Activated CD8-positive, alpha-beta T cell treated with anti-CD3 and anti-CD28 coated beads, Interleukin-2, amount 10 ng/mL, durations not matched to agents 7 days and 5 days (primary cell): ENCODE measurements around the gene MLC1. TPM values are rescaled to one million over a fixed set of nuclear protein-coding genes. Genes with fewer than 3 reads are reported as not detected.

Source experiments
- ATAC-seq: fragments of 150-1000 bp; cut with Tn5 transposase; one replicate; pipeline ENCODE4 v1.10.0; 2021; ENCODE audit warnings: moderate library complexity
- CTCF ChIA-PET: fragments of 350-600 bp; sonication (Branson Sonifier 250); formaldehyde crosslinking; loops from one replicate; lab custom pipeline; 2021; ENCODE audit warnings: antibody characterized with exemption; lab: Charles Lee
- POLR2A ChIA-PET: fragments of 350-600 bp; sonication (Branson Sonifier 250); formaldehyde crosslinking; loops from one replicate; lab custom pipeline; 2021; ENCODE audit warnings: antibody characterized with exemption; lab: Charles Lee
- DNase-seq: peaks from one replicate; pipeline ENCODE4 v3.0.0-alpha.2; 2020
- H3K27ac Mint-ChIP-seq: one replicate; pipeline ENCODE4 v1.8.0; 2021; ENCODE audit warnings: mild to moderate bottlenecking, mixed read lengths
- H3K27me3 Mint-ChIP-seq: one replicate; pipeline ENCODE4 v1.8.0; 2021; ENCODE audit warnings: low read depth, mixed read lengths
- H3K36me3 Mint-ChIP-seq: one replicate; pipeline ENCODE4 v1.8.0; 2021; ENCODE audit warnings: low read depth, mixed read lengths
- H3K4me1 Mint-ChIP-seq: one replicate; pipeline ENCODE4 v1.8.0; 2021; ENCODE audit warnings: low read depth, mixed read lengths
- H3K4me3 Mint-ChIP-seq: one replicate; pipeline ENCODE4 v1.8.0; 2021; ENCODE audit warnings: mild to moderate bottlenecking, mixed read lengths
- H3K9me3 Mint-ChIP-seq: one replicate; pipeline ENCODE4 v1.8.0; 2022; ENCODE audit warnings: mixed read lengths; ENCODE audit not compliant: insufficient read depth
- total RNA-seq, 2 experiments: library from RNA; stranded (reverse); gene quantifications; one replicate each; pipeline ENCODE4 v1.2.3, GENCODE V29; 2021

The MLC1 gene
- total RNA-seq, 2 experiments from 2014 or later: 8.3 to 9.4 TPM

DNA sequence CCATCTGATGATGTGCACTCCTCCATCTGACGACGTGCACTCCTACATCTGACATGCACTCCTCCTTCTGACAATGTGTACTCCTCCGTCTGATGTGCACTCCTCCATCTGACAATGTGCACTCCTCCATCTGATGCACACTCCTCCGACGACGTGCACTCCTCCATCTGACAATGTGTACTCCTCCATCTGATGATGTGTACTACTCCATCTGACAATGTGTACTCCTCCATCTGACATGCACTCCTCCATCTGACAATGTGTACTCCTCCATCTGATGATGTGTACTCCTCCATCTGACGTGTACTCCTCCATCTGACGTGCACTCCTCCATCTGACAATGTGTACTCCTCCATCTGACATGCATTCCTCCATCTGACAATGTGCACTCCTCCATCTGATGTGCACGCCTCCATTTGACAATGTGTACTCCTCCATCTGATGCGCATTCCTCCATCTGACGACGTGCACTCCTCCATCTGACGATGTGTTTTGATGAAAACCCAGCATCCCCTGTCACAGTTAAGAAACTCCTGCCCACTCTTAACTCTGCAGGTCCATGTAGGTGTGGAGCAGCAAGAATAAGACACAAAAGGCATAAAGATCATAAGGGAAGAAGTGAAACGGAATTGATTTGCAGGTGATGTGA is 62.9 kb downstream of the MLC1 start:
- ATAC-seq (no peak), DNase-seq (no peak)
- ChIA-PET POLR2A (no interaction called here), CTCF (no interaction called here)
- H3K4me1 Mint-ChIP-seq: peaks cover 16% of the 10 kb centered on the region
- no peak overlapping the region for H3K27ac Mint-ChIP-seq
- no peaks in the 10 kb centered on the region for H3K27me3 Mint-ChIP-seq
- no peaks in the 10 kb centered on the region for H3K36me3 Mint-ChIP-seq
- no peaks in the 10 kb centered on the region for H3K9me3 Mint-ChIP-seq
- H3K4me3 Mint-ChIP-seq: no peak overlapping the region

DNA sequence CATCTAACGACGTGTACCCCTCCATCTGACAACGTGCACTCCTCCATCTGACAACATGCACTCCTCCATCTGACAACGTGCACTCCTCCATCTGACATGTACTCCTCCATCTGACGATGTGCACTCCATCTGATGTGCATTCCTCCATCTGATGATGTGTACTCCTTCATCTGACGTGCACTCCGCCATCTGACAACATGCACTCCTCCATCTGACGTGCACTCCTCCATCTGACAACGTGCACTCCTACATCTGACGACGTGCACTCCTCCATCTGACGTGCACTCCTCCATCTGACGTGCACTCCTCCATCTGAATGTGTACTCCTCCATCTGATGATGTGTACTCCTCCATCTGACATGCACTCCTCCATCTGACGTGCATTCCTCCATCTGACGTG is 64.6 kb downstream of the MLC1 start:
- peaks cover 28% of the 10 kb centered on the region for H3K4me1 Mint-ChIP-seq
- ChIA-PET POLR2A (no interaction called here), CTCF (no interaction called here)
- H3K36me3 Mint-ChIP-seq: no peaks in the 10 kb centered on the region
- H3K27ac Mint-ChIP-seq: no peak overlapping the region
- H3K4me3 Mint-ChIP-seq: no peak overlapping the region
- no peaks in the 10 kb centered on the region for H3K9me3 Mint-ChIP-seq
- DNase-seq: no peak
- no peaks in the 10 kb centered on the region for H3K27me3 Mint-ChIP-seq
- no peak for ATAC-seq

DNA sequence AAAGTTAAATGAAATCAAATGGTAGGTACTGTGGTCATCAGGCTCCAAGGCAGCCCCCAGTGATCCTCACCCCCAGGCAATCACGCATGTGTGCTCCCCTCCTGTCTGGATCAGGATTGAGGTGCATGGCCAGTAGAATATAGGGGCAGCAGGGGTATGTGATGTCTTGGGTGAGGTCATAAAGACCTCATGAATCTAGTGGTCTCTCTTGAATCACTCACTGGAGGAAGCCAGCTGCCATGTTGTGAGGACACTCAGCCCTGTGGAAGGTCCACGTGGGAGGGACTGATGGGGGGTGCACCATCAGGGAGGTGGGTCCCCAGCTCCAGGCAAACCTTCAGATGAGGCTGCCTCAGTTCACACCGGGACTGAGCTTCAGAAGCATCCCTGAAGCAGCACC is 65.9 kb downstream of the MLC1 start:
- Mint-ChIP-seq H3K4me3 (no peak overlapping the region), H3K27me3 (no peaks in the 10 kb centered on the region), H3K27ac (no peak overlapping the region), H3K36me3 (no peaks in the 10 kb centered on the region), H3K4me1 (peaks cover 28% of the 10 kb centered on the region), H3K9me3 (no peaks in the 10 kb centered on the region)
- CTCF ChIA-PET: interaction anchor here (0.7 to 1.2 kb wide), 2 partner anchors 11 to 26 kb away, joined by 3 to 7 read pairs; no protein-coding TSS in a partner anchor
- POLR2A ChIA-PET: no interaction called here
- no peak for ATAC-seq
- no peak for DNase-seq

- H3K4me3 Mint-ChIP-seq: no peak overlapping the region
- POLR2A ChIA-PET: no interaction called here
- no peaks in the 10 kb centered on the region for H3K27me3 Mint-ChIP-seq
- H3K36me3 Mint-ChIP-seq: no peaks in the 10 kb centered on the region
- peaks cover 28% of the 10 kb centered on the region for H3K4me1 Mint-ChIP-seq
- no peak for DNase-seq
- peak overlapping the region; percentile 9 for H3K27ac Mint-ChIP-seq
- no peaks in the 10 kb centered on the region for H3K9me3 Mint-ChIP-seq
- CTCF ChIA-PET: interaction anchor here (0.7 to 5.9 kb wide), 5 partner anchors 11 to 88 kb away, joined by 3 to 23 read pairs (median 4); no protein-coding TSS in a partner anchor
- no peak for ATAC-seq
Measured at GRCh38 chr22:50018608-50019285, 66.5 kb downstream of the MLC1 start.

- no peaks in the 10 kb centered on the region for H3K9me3 Mint-ChIP-seq
- no peak for DNase-seq
- no peaks in the 10 kb centered on the region for H3K36me3 Mint-ChIP-seq
- peaks cover 28% of the 10 kb centered on the region for H3K4me1 Mint-ChIP-seq
- CTCF ChIA-PET: interaction anchor here (0.7 to 5.9 kb wide), 4 partner anchors 12 to 256 kb away, joined by 3 to 23 read pairs (median 4); no protein-coding TSS in a partner anchor
- ATAC-seq: no peak
- H3K27me3 Mint-ChIP-seq: no peaks in the 10 kb centered on the region
- H3K4me3 Mint-ChIP-seq: no peak overlapping the region
- POLR2A ChIA-PET: no interaction called here
- H3K27ac Mint-ChIP-seq: no peak overlapping the region
Measured at GRCh38 chr22:50017701-50018224, 67.5 kb downstream of the MLC1 start.

DNA sequence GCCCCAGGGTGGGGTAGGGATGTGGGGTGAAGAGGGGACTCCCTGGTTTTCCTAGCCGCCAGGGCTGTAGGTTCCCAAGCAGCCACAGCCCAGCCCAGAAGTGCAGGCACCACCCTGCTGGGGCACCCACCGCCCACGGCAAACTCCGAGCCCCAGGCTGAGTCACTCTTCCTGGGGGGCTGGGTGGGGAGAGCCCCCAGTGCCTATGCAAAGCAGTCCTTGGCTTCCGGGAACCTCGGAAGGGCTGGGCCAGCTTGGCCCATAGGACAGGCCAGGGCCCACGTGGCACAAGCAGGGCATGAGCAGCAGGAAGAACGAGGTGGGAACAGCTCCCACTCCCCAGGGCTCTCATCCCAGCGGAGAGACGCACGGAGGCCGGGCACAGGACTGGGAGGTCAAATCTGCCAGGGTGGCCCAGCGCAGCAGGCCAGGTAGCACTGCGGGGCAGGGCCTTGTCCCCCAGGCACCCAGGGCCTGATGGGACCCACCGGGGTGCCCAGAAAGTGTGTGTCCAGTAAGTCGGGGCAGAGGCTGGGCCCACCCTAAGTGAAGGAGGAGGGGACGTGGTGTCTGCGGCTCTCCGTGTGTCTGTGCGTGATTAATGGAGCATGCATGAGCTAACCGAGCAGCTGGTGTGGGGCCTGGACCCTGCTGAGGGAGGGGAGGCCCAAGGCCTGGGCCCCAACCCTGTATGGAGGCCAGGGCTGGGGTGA is 68.1 kb downstream of the MLC1 start:
- no peak overlapping the region for H3K27ac Mint-ChIP-seq
- H3K36me3 Mint-ChIP-seq: no peaks in the 10 kb centered on the region
- peaks cover 28% of the 10 kb centered on the region for H3K4me1 Mint-ChIP-seq
- ChIA-PET POLR2A (no interaction called here), CTCF (interaction anchor here (1.1 to 5.9 kb wide), 2 partner anchors 13 to 256 kb away, joined by 4 to 23 read pairs; no protein-coding TSS in a partner anchor)
- H3K4me3 Mint-ChIP-seq: no peak overlapping the region
- no peaks in the 10 kb centered on the region for H3K27me3 Mint-ChIP-seq
- ATAC-seq (peak; percentile 17), DNase-seq (peak; percentile 31)
- no peaks in the 10 kb centered on the region for H3K9me3 Mint-ChIP-seq

DNA sequence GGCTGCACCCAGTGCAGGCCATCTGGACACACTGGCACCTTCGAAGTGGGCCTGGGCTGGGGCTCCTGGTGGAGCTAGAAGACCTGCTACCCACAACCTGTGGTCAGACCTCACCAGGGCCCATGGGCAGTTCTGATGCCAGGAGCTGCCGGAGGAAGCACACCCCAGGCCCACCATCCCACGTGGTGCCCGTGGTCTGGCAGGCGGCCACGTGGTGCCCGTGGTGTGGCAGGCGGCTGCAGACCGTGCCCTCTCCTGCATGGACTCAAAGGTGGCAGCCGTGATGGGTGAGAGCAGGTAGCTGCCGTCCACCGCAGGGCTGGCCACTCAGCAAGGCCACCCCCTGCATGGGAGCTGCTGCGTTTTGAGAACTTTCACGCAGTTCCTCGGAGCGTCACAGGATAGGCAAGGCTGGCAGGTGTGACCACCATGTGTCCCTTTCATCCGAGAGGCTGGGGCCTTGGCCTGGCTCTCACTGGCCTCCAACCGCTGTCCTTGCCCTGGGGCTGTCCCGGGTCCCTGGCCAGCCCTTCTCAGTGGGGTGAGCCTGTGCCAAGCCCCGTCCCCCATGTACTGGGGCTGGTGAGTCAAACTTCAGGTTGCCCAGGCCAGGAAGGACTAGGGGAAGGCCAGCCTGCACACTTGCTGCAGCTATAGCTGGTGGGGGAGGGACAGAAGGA is 68.8 kb downstream of the MLC1 start:
- ATAC-seq (peak; percentile 7), DNase-seq (no peak)
- no peaks in the 10 kb centered on the region for H3K9me3 Mint-ChIP-seq
- POLR2A ChIA-PET: interaction anchor here (0.7 kb wide), 1 partner anchor 83 kb away, joined by 3 read pairs; no protein-coding TSS in a partner anchor
- CTCF ChIA-PET: interaction anchor here (1.1 to 5.9 kb wide), 2 partner anchors 14 to 255 kb away, joined by 4 to 23 read pairs; no protein-coding TSS in a partner anchor
- no peaks in the 10 kb centered on the region for H3K36me3 Mint-ChIP-seq
- peak overlapping the region; percentile 25 for H3K27ac Mint-ChIP-seq
- H3K4me3 Mint-ChIP-seq: no peak overlapping the region
- H3K27me3 Mint-ChIP-seq: peaks cover 6% of the 10 kb centered on the region
- peaks cover 33% of the 10 kb centered on the region for H3K4me1 Mint-ChIP-seq

GRCh38 chr22:50015451-50016307 is 69.5 kb downstream of the MLC1 start:
- Mint-ChIP-seq H3K27ac (no peak overlapping the region), H3K27me3 (peaks cover 10% of the 10 kb centered on the region), H3K4me3 (no peak overlapping the region), H3K4me1 (peaks cover 35% of the 10 kb centered on the region), H3K9me3 (no peaks in the 10 kb centered on the region), H3K36me3 (no peaks in the 10 kb centered on the region)
- ATAC-seq (no peak), DNase-seq (no peak)
- POLR2A ChIA-PET: interaction anchor here (0.7 kb wide), 1 partner anchor 82 kb away, joined by 3 read pairs; no protein-coding TSS in a partner anchor
- CTCF ChIA-PET: interaction anchor here (5.9 kb wide), 1 partner anchor 15 kb away, joined by 23 read pairs; no protein-coding TSS in a partner anchor

DNA sequence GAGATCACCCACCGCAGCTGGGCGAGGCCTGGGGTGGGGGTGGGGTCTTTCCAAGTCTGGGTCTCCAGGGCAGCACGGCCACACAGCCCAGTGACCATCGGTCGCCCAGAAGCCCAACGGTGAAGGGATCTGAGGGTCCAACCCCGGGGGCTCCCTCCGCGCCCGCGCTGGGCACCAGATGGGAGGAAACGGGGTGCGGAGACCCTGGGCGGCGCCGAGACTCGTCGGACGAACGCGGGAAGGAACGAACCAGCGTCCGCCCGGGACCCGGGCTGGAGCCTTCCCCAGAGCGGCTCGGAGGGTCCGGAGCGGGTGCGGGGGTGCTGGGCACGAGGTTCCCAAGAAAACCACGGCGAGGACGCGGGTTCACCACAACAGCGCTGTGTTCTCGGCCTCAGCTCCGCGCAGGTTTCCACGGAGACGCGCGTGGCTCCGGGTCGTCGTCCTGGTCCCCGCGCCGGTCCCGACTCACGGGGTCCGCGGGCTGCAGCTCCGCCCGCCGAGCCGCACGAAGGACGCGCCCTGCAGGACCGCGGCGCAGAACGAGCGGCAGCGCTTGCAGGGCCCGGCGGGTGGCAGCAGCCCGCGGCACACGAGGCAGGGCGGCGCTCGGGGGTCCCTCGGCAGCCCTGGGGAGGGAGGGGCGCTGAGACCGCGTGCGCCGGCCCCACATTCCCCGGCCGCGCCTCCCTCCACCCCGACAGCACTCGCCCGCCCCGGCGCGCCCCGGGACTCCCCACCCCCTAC is 70.4 kb downstream of the MLC1 start:
- POLR2A ChIA-PET: no interaction called here
- Mint-ChIP-seq H3K27me3 (peaks cover 12% of the 10 kb centered on the region), H3K4me3 (no peak overlapping the region), H3K27ac (no peak overlapping the region), H3K4me1 (peaks cover 35% of the 10 kb centered on the region), H3K36me3 (no peaks in the 10 kb centered on the region), H3K9me3 (no peaks in the 10 kb centered on the region)
- DNase-seq: no peak
- no peak for ATAC-seq
- CTCF ChIA-PET: interaction anchor here (5.9 kb wide), 1 partner anchor 15 kb away, joined by 23 read pairs; no protein-coding TSS in a partner anchor

GRCh38 chr22:50014053-50014501 is 71.1 kb downstream of the MLC1 start:
- no peaks in the 10 kb centered on the region for H3K36me3 Mint-ChIP-seq
- no peak overlapping the region for H3K27ac Mint-ChIP-seq
- H3K4me3 Mint-ChIP-seq: no peak overlapping the region
- ATAC-seq (no peak), DNase-seq (no peak)
- ChIA-PET CTCF (interaction anchor here (5.9 kb wide), 1 partner anchor 16 kb away, joined by 23 read pairs; no protein-coding TSS in a partner anchor), POLR2A (no interaction called here)
- peaks cover 33% of the 10 kb centered on the region for H3K4me1 Mint-ChIP-seq
- no peaks in the 10 kb centered on the region for H3K9me3 Mint-ChIP-seq
- H3K27me3 Mint-ChIP-seq: peaks cover 14% of the 10 kb centered on the region
